PC-9 (cell line): ENCODE data around the gene TAL2. TPM values are rescaled to one million over a fixed set of nuclear protein-coding genes. Genes with fewer than 3 reads are reported as not detected.

Source experiments
- BruUV-seq: library from RNA; stranded (reverse); fragments of 400-500 nt; replicated peaks from 2 replicates; lab custom pipeline; 2021; lab: Mats Ljungman, UMichigan
- CTCF ChIA-PET: fragments of 300-600 bp; sonication (Branson Sonifier 250); formaldehyde crosslinking; loops from one replicate; lab custom pipeline; 2022; ENCODE audit warnings: antibody characterized with exemption; lab: Charles Lee
- POLR2A ChIA-PET: fragments of 300-600 bp; sonication (Branson Sonifier 250); formaldehyde crosslinking; loops from one replicate; lab custom pipeline; 2022; ENCODE audit warnings: antibody characterized with exemption; ENCODE audit not compliant: unreplicated experiment; lab: Charles Lee
- DNase-seq, 2 experiments: peaks; one replicate each; pipeline versions ENCODE4 v3.0.0 to v3.0.0-alpha.2; 2015 to 2022; ENCODE audit warnings: mixed read lengths in 1 of 2
- H2AFZ ChIP-seq: fragments of 200-600 bp; sonication (generic); 2 replicates; pipeline ENCODE4 v1.8.1; 2017; ENCODE audit warnings: antibody characterized with exemption
- H3F3A ChIP-seq: fragments of 200-600 bp; sonication (generic); 2 replicates; pipeline ENCODE4 v1.8.1; 2017; ENCODE audit warnings: antibody characterized with exemption, mild to moderate bottlenecking, low read depth; ENCODE audit not compliant: insufficient read depth
- H3K27ac ChIP-seq: fragments of 200-600 bp; sonication (generic); 2 replicates; pipeline ENCODE4 v1.6.1; 2016; ENCODE audit warnings: mixed run types
- H3K27me3 ChIP-seq: fragments of 200-600 bp; sonication (generic); 2 replicates; pipeline ENCODE4 v1.6.1; 2016; ENCODE audit warnings: low read depth, mixed run types; ENCODE audit not compliant: insufficient read depth
- H3K36me3 ChIP-seq: fragments of 200-600 bp; sonication (generic); 2 replicates; pipeline ENCODE4 v1.6.1; 2016; ENCODE audit warnings: low read depth, mixed run types
- H3K4me1 ChIP-seq: fragments of 200-600 bp; sonication (generic); replicated peaks from 2 replicates; pipeline ENCODE4 v1.6.1; 2016; ENCODE audit warnings: mixed run types; ENCODE audit not compliant: insufficient read depth
- H3K4me2 ChIP-seq: fragments of 200-600 bp; sonication (generic); 2 replicates; pipeline ENCODE4 v1.6.1; 2017; ENCODE audit warnings: mixed run types
- H3K4me3 ChIP-seq: fragments of 200-600 bp; sonication (generic); 2 replicates; pipeline ENCODE4 v1.6.1; 2016; ENCODE audit warnings: mixed run types
- H3K79me2 ChIP-seq: fragments of 200-600 bp; sonication (generic); 2 replicates; pipeline ENCODE4 v1.6.1; 2017; ENCODE audit warnings: low read depth, mixed run types
- H3K9me2 ChIP-seq: fragments of 200-600 bp; sonication (generic); 2 replicates; pipeline ENCODE4 v1.8.1; 2017; ENCODE audit warnings: mild to moderate bottlenecking; ENCODE audit not compliant: insufficient read depth
- H3K9me3 ChIP-seq: fragments of 200-600 bp; sonication (generic); 2 replicates; pipeline ENCODE4 v1.8.1; 2016; ENCODE audit warnings: low read depth; ENCODE audit not compliant: insufficient read depth
- H4K20me1 ChIP-seq: fragments of 200-600 bp; sonication (generic); 2 replicates; pipeline ENCODE4 v1.8.1; 2017; ENCODE audit not compliant: insufficient read depth
- CTCF ChIP-seq: fragments of 200-600 bp; sonication (generic); conservative IDR thresholded peaks from 2 replicates; pipeline ENCODE4 v1.6.1; 2017; ENCODE audit warnings: mixed run types, antibody characterized with exemption, mild to moderate bottlenecking, moderate library complexity
- EZH2 ChIP-seq: fragments of 200-600 bp; sonication (generic); IDR thresholded peaks from 2 replicates; pipeline ENCODE4 v1.8.0; 2017; ENCODE audit warnings: antibody characterized with exemption, low read depth
- intact Hi-C: fragments of 100-400 bp; cut with micrococcal nuclease; formaldehyde crosslinking; loops from one replicate; pipeline ENCODE4 v1.10.0; 2022; ENCODE audit not compliant: unreplicated experiment
- total RNA-seq: library from RNA; stranded (reverse); gene quantifications from 2 replicates; pipeline ENCODE4 v1.2.3, GENCODE V29; 2021

Gene TAL2
- total RNA-seq, 1 experiment from 2014 or later = not detected

DNA sequence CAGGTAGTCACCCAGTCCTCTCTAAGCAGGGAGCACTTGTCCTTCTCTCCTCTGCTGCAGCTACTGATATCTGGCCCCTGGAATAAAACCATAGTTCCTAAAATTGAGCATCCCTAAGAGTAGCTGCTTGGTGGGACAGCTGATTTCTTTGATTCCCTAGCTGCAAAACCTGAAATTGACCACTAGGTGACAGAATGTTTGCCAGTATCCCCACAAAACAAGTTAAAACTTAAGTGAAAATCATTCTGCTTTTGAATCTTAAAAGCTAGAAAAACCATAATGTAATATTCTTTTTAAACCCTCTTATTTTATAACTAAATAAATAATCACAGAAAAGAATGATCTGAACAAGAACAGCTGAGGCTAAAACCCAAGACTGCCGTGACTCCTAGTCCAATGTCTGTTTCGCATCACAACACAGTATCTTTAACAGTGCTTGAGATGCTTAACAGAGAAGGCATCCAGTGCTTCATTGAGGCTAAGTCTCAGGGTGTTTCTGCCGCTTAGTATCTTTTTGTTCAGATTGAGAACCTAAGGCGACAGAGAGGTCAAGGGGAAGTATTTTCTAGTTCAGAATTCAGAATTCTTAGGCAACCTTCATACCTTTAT lies 24.4 kb upstream of the TAL2 start:
- no TSS peak for BruUV-seq
- Histone ChIP-seq H3K4me1 (no peaks in the 10 kb centered on the region), H4K20me1 (no peaks in the 10 kb centered on the region), H3K36me3 (no peaks in the 10 kb centered on the region), H3K27ac (no peak overlapping the region), H3K79me2 (no peaks in the 10 kb centered on the region), H2AFZ (no peak overlapping the region), H3K4me2 (no peak overlapping the region), H3K4me3 (no peak overlapping the region), H3K9me2 (no peaks in the 10 kb centered on the region), H3F3A (no peaks in the 10 kb centered on the region; the same call in 1 of the 2 replicates), H3K9me3 (no peaks in the 10 kb centered on the region), H3K27me3 (no peaks in the 10 kb centered on the region)
- ChIA-PET CTCF (interaction anchor here (0.7 kb wide), 1 partner anchor 80 kb away, joined by 3 read pairs; no protein-coding TSS in a partner anchor), POLR2A (no interaction called here)
- no peak for DNase-seq
- intact Hi-C loops = no loop called here
- TF ChIP-seq EZH2 (no peak), CTCF (peak; percentile 67)

DNA sequence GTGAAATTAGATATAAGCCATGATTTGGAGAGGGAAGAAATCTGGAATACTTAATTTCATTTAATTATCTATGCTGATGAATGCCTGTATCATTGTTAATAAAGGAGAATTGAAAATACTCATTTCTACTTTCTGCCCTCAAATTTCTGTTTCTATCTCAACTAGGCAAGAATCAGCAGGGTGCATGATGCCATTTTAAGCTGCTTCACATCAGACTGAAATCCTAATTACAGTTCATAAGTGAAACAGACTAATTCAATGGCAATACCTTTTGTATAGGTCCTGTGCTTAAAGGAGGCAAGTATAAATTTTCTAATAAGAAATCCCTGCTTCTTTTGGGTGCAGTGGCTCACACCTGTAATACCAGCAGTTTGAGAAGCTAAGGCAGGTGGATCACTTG lies 22.3 kb upstream of the TAL2 start:
- H3K9me3 ChIP-seq = no peaks in the 10 kb centered on the region
- H3K36me3 ChIP-seq = no peaks in the 10 kb centered on the region
- no peak overlapping the region for H3K27ac ChIP-seq
- no peaks in the 10 kb centered on the region for H3K79me2 ChIP-seq
- TF ChIP-seq CTCF (no peak), EZH2 (no peak)
- no peaks in the 10 kb centered on the region for H3K4me1 ChIP-seq
- BruUV-seq = no TSS peak
- no peak for DNase-seq
- POLR2A ChIA-PET = no interaction called here
- intact Hi-C loops = no loop called here
- H2AFZ ChIP-seq = no peak overlapping the region
- H3K4me2 ChIP-seq = no peak overlapping the region
- H3K9me2 ChIP-seq = no peaks in the 10 kb centered on the region
- no peaks in the 10 kb centered on the region for H3K27me3 ChIP-seq
- no peak overlapping the region for H3K4me3 ChIP-seq
- no peaks in the 10 kb centered on the region; the same call in 1 of the 2 replicates for H3F3A ChIP-seq
- H4K20me1 ChIP-seq = no peaks in the 10 kb centered on the region
- CTCF ChIA-PET = no interaction called here

GRCh38 chr9:105643795-105644194 lies 18.5 kb upstream of the TAL2 start:
- Histone ChIP-seq H3K27ac (no peak overlapping the region), H3K79me2 (no peaks in the 10 kb centered on the region), H3K9me3 (no peaks in the 10 kb centered on the region), H3K4me3 (no peak overlapping the region), H2AFZ (no peak overlapping the region), H3K9me2 (no peaks in the 10 kb centered on the region), H3K36me3 (no peaks in the 10 kb centered on the region), H3F3A (no peaks in the 10 kb centered on the region), H3K27me3 (no peaks in the 10 kb centered on the region), H3K4me2 (no peak overlapping the region), H4K20me1 (no peaks in the 10 kb centered on the region), H3K4me1 (no peaks in the 10 kb centered on the region)
- intact Hi-C loops = no loop called here
- BruUV-seq = no TSS peak
- TF ChIP-seq CTCF (no peak), EZH2 (no peak)
- ChIA-PET CTCF (no interaction called here), POLR2A (no interaction called here)
- no peak for DNase-seq
